HG03159 (cell line): ENCODE measurements around the gene CFAP161.

Experiments used
- ATAC-seq: cut with Tn5 transposase; IDR thresholded peaks from one replicate; pipeline ENCODE4 v1.9.1; 2021; ENCODE audit warnings: mild to moderate bottlenecking, moderate library complexity; ENCODE audit not compliant: unreplicated experiment

The CFAP161 gene

DNA sequence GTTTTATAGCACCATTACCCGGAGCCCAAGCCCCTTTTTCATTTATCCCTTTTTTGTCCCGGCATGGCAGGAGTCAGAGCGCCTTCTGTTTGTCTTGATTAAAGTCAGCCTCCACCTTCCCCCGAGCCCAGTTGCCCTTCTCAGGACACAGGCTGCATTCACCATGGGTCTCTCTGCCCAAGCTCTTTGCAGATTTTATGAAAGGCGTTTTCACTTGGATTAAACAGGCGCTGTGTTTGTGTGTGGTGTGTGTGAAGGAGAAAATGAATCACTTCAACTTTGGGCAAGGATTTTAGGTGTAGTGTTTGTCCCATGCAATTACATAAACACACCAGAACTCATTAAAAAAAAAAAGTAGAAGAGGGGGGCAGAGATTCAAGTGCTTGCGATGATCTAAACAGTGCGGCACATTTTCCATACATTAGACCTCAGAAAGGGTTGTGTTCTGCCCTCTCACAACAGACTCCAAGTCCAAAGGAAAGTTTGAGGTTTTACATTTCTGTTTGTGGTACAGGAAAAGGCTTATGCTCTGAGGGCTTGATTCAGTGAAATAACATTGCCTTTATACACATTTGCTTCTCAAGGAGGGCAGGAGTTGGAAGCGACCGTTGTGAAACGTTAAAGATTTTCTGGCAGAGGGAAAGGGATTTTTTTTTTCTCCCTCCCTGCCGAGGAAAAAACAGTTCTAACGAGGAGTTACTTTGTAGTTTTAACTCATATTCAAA lies 48.1 kb downstream of the CFAP161 start:
- ATAC-seq, result no peak

DNA sequence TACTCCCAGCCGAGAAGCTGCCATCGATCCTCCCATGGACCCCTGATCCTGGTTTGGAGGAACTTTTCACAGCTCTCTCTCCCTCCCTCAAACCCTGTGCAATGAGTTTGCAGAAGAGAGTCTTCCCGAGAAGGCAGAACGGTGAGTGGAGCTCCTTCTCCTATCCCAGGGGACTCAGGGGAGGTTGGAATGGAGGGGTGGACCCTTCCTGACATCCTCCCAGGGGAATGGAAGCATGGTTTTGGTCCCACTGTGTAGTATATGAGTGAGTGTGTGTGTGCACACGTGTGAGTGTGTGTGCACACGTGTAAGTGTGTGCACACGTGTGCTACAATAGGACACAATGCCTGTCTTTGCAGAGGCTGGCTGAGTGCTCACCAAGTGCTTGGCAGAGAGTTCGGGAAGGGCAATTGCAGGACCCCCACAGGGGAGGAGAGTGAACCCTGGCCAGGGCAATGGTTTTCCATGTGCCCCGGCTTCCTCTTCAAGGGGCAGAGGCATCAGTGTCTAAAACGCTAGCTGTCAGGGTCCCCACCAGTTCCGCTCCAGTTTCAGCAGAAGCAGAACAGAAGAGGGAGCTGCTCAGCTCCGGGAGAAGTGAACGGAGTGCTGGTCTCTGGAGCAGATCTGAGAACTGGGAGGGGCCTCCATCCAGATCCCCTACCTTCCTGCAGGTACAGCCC lies 48.8 kb downstream of the CFAP161 start:
- no peak for ATAC-seq

- ATAC-seq, result no peak
These were observed 49.3 kb downstream of the CFAP161 start for GRCh38 chr15:81183439-81183775.

- ATAC-seq, result no peak
These were observed 50.1 kb downstream of the CFAP161 start for GRCh38 chr15:81184188-81184587.

- ATAC-seq, result no peak
These were observed 51.7 kb downstream of the CFAP161 start for GRCh38 chr15:81185631-81186295.

- ATAC-seq, result no peak
These were observed 54.3 kb downstream of the CFAP161 start for GRCh38 chr15:81188354-81188753.

GRCh38 chr15:81189583-81190283 lies 55.7 kb downstream of the CFAP161 start:
- no peak for ATAC-seq

DNA sequence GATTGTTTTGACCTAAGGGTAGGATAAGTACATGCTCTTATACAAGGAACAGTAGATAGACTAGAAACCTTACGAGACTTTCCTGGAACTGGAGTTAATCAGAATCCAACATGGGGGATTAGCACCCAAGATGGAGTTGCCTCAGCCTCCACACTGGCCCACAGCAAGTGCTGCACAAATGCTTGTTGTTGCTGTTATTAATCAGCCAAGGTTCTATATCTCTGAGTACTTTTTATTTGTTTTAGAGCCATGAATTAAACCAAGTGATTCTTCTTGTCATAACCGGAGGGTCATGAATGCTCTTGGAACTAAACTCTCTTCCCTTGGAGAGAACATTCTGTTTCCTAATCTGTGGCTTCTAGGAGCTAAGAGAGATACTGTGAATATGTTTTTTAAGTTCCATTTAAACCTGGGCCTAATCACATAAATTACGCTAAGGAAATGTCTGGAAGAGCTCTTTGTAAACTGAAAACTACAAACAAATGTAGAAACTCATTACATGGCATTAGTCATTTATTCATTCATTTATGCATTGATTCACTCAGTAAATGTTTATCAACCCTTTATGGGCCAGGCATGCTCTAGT lies 56.9 kb downstream of the CFAP161 start:
- ATAC-seq, result no peak

DNA sequence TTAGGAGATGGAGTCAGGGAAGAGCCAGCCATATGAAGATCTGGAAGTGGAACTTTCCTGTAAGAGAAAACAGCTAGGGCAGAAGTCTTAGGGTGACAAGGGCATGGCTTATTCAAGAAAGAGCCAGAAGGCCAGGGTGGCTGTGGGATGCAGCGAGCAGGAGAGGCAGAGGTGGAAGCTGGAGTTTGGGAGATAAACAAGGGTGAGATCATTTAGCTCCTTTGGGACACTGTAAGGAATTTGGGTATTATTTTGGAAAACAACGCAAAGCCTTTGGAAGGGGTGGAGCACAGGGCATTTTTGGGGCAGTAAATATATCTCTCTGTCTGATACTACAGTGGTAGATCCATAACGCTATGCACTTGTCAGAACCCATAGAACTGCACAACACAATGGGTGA lies 57.6 kb downstream of the CFAP161 start:
- no peak for ATAC-seq

DNA sequence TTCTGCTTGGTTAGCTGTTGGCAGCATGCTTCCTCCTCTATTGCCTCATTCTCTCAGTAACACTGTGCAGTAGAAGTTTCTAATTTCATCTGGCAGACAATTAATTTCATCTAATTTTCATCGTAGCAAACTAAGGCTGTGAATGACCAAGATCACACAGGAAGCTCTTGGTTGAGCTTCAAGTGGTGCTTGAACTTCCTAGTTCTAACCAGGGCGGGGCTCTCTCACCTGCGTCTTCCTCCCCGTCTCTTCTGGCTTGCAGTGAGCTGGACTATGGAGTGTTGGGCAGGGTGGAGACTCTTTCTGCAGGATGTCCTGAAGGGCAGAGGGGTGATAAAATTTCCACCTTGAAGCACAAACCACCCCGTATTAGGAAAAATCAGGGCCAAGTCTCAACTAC lies 60.7 kb downstream of the CFAP161 start:
- ATAC-seq, result no peak

GRCh38 chr15:81195339-81195864 lies 61.3 kb downstream of the CFAP161 start:
- no peak for ATAC-seq

DNA sequence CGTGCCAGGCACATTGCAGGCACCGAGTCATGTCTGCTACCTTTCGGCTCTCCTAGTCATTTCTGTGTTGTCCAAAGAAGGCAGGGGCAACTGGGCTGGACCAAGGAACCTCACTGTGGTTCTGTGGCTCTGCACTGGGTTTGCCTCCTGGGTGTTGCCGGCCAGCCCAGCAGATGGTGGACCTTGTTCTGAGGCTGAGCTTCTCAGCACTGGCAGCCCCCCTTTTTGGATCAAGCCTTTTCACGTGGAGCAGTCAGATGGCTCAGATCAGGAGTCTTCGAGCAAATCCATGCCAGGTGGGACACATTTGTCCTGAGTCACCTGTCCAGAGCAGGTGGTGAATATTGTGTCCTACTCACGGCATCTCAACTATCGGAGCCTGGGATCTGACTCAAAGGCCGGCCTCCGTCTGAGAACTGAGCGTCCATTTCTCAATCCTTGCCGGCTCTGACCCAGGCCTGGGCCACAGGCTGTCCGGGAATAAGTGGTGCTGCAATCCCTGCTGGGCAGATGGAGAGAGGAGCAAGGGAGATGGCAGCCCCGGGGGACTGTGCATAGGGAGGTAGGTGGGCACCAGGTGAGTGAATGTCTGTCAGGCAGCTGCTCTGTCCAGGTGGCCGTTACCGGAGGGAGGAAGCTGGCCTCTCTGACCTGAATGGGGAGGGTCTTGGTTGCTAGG lies 62.6 kb downstream of the CFAP161 start, which contains the start of gene IL16:
IL16 (plus strand) TSS at position 304 of the 679 bp plus-strand sequence. CDS start 28,521 bp downstream, outside the sequence.
- no peak for ATAC-seq

DNA sequence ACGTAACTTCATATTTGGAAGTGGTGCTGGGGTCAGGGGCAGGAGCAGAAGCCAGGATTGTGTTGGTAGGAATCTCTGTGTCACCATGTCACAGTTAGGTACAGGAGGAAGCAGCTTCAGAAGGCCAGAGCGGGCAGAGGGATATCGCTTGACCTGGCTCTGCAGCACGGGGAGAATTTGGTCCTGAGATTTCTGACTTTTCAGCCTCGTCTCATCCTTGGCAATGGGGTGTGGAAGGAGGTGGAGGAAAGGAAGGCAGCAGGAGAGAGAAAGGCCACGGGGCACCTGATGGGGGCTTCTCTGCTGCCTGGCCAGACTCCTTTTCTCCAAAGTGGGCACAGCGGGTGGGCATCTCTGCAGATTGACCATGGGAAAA lies 63.2 kb downstream of the CFAP161 start:
- ATAC-seq, result no peak

DNA sequence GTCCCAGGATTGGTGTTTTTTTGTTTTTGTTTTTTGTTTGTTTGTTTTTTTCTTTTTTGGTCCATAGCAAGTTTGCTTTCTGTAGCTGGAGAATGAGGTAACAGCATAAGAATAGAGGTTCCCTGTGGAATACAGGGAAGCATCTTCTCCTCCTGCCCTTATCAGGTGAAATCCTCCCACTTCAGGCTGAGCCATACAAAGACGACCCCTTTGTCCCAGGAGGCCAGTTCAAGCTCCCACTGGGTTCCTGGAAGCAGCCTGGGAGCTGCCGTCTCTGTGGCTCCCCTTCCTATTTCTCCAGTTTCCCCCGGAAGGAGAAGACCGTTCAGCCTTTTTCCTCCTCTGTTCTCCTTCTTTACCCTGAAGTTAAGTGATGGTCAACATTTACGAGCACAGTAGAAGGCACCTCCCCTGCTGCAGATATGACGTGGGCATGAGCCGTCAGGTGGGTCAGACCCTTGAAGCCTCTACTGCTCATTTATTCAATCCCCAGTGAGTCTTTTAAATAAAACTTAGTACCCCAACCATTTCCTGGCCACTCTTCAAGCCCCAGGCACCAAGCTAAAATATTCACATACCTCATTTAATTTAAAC lies 63.7 kb downstream of the CFAP161 start:
- ATAC-seq, result no peak
